GM13977 (cell line): ENCODE data around the gene DLG2.

Experiments
- DNase-seq: peaks from one replicate; pipeline ENCODE4 v3.0.0; 2012; ENCODE audit warnings: low spot score
- in situ Hi-C: fragments of 300-500 bp; cut with MboI; formaldehyde crosslinking; loops from one replicate; pipeline ENCODE4 v1.12.0; 2022; ENCODE audit warnings: low sequenced_read_pairs, low pct_unique_long_range_greater_than_20kb, mixed read lengths, inconsistent platforms; ENCODE audit not compliant: unreplicated experiment
- TF ChIP-seq, protein P1 (sequence below): IDR thresholded peaks from 2 replicates; pipeline ENCODE4 v1.5.1; 2012; ENCODE audit warnings: mild to moderate bottlenecking, control low read depth; ENCODE audit not compliant: insufficient read depth; ENCODE audit errors: extremely low read depth, missing control alignments

Gene DLG2

DNA sequence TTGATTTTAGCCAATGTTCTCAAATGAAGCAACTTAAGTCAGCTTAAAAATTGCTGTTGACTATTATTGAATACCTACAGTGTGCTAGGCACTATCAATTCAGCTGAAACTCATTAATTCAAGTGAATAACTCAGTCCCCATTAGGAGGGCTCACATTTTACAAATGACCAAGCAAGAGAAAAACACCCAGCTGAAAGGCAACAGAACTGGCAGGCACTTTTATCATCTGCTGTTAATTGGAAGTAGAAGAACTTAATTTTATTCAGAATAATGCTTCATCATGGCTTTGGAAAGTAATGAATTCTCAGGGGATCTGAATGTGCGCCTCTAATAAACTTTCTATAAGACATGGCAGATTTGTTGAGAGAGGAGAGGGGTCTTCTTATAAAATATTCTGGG lies 1066.9 kb downstream of the DLG2 start:
- DNase-seq, result no peak
- in situ Hi-C loops, result loop anchor here (25.0 kb wide), 2 partner anchors 723 to 1027 kb away; no protein-coding TSS in a partner anchor
- TF ChIP-seq, protein P1, sequence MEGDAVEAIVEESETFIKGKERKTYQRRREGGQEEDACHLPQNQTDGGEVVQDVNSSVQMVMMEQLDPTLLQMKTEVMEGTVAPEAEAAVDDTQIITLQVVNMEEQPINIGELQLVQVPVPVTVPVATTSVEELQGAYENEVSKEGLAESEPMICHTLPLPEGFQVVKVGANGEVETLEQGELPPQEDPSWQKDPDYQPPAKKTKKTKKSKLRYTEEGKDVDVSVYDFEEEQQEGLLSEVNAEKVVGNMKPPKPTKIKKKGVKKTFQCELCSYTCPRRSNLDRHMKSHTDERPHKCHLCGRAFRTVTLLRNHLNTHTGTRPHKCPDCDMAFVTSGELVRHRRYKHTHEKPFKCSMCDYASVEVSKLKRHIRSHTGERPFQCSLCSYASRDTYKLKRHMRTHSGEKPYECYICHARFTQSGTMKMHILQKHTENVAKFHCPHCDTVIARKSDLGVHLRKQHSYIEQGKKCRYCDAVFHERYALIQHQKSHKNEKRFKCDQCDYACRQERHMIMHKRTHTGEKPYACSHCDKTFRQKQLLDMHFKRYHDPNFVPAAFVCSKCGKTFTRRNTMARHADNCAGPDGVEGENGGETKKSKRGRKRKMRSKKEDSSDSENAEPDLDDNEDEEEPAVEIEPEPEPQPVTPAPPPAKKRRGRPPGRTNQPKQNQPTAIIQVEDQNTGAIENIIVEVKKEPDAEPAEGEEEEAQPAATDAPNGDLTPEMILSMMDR, result no peak

DNA sequence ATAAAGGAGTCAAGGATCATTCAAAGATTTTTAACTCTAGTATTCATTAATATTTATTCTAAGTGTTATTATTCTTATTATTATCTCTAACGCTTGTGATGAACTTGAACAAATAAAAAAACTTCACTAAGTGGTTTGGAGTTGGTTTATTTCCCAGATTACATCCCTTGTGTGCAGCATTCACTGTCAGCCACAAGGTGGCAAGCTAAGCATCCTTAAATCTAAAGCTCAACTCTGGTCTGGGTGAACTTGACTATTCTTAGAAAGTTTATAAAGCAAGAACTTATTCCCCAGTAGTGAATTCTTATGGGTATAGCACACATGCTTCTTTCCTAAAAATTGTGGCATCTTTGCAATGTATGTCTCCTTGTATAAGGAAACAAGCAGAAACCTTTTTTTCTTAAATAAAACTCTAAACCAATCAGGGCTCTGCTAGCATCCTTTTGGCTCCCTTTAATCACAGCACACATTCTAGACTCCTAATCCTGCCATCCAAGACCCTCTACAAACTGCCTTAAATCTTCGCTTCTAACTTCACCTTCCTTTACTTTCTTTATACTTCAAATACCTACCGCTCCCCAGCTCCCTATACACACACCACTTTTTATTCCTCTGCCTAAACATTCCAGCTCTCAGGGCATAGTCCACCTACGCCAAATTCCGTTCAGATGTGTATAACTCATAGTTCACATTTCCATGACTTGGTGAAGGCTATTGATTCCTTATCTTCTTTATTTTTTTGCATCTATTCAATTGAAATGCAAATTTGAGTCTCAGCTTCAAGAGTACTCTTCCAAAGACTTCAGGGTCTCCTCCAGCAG lies 1068.8 kb downstream of the DLG2 start:
- in situ Hi-C loops, result loop anchor here (25.0 kb wide), 2 partner anchors 721 to 1029 kb away; no protein-coding TSS in a partner anchor
- TF ChIP-seq, protein P1, result peak; percentile 87
- DNase-seq, result peak; percentile 10

DNA sequence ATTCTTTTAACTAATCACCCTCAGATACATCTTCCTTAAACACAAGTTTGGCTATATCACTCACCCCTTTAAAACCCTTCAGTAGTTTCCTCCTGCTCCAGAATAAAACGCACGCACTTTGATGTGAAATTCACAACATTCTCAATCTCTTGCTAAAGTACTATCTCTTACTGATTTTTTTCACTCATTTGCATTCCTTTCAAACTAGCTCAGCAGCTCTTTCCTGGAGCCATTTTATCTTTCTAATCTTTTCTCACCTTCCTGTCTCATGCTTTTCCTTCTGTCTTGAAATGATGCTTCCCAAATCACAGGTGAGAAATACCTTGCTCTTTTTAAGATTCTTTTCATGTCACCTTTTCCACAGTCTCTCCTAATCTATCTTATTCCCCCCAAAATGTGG lies 1074.4 kb downstream of the DLG2 start:
- in situ Hi-C loops, result loop anchor here (25.0 kb wide), 2 partner anchors 715 to 1035 kb away; no protein-coding TSS in a partner anchor
- TF ChIP-seq, protein P1, result no peak
- DNase-seq, result no peak

GRCh38 chr11:84549217-84549616 lies 1077.9 kb downstream of the DLG2 start:
- in situ Hi-C loops, result no loop called here
- TF ChIP-seq, protein P1, result no peak
- no peak for DNase-seq

DNA sequence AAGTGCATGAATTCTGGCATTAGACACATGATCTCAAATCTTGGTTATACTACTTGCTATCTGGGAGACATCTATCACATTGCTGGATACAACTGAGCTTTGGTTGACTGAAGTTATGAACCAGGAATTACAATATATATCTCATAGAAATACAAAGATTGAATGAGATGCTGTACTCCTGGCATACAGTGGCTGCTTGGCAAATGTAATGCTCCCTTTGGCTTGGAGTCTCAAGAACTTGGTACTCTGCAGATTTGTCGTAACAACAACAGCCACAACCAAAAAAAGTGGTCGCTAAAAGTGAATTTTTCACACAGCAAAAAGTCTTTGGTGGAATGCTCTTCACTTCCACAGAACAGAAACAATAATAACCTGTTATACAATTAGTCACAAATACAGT lies 1082.6 kb downstream of the DLG2 start:
- TF ChIP-seq, protein P1, result no peak
- in situ Hi-C loops, result no loop called here
- DNase-seq, result no peak

DNA sequence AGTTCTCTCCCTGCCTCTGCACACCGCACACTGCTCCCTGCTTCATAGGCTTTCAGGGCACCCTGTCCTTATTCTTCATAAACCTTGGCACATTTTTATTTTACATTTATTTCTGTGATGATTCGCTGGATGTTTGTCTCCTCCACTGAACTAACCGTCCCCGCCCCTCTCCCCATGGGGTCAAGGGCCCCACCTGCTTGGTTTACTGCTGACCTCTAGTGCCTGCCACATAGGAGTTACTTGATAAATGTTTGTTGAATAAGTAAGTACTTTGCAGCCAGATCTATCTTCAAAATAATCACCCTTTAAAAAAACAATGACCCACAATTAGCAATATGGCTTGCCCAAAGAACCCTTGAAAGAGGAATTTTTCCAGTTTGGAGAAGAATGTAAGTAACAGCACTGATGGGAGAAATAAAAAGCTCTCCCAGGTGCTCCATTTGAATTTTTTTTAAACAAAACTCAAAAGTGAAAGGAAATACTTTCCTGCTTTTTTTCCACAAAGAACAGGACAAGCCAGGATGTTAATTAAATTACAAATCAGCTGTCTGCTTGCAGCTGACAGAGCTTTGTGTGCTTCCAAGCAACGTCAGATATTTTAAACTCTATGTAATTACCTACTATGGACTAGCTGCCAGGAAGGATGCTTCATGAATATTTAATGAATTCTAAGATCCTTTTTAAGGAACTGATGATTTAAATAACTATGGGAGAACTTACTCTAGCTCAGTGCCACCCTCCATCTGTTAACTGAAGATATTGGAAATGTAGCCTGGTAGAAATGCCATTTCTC lies 1083.6 kb downstream of the DLG2 start:
- DNase-seq, result no peak
- TF ChIP-seq, protein P1, result no peak
- in situ Hi-C loops, result no loop called here
